Central memory CD4-positive, alpha-beta T cell (primary cell): ENCODE measurements around the gene SYT15B.
"Not testable (repeated sequence)": the region's sequence is repeated elsewhere in the genome, so short reads cannot be mapped to it uniquely, and the experiment has no call there.

Experiments
- DNase-seq: peaks from one replicate; pipeline ENCODE4 v3.0.0; 2022

The SYT15B gene

GRCh38 chr10:47725047-47725446 is 38.3 kb downstream of the SYT15B start:
- DNase-seq, result not testable (repeated sequence)

- DNase-seq, result not testable (repeated sequence)
These were observed 39.3 kb downstream of the SYT15B start for GRCh38 chr10:47724119-47724518.

- DNase-seq, result not testable (repeated sequence)
These were observed 40.0 kb downstream of the SYT15B start for GRCh38 chr10:47723362-47723761.

GRCh38 chr10:47717011-47717769 is 46.2 kb downstream of the SYT15B start:
- DNase-seq, result not testable (repeated sequence)
